HG03045 (cell line): ENCODE measurements around the gene MPG.
"Not testable (repeated sequence)": the region's sequence is repeated elsewhere in the genome, so short reads cannot be mapped to it uniquely, and the experiment has no call there.

Experiments
- ATAC-seq: cut with Tn5 transposase; IDR thresholded peaks from one replicate; pipeline ENCODE4 v1.9.1; 2021; ENCODE audit warnings: mild to moderate bottlenecking, moderate library complexity; ENCODE audit not compliant: unreplicated experiment

The MPG gene

DNA sequence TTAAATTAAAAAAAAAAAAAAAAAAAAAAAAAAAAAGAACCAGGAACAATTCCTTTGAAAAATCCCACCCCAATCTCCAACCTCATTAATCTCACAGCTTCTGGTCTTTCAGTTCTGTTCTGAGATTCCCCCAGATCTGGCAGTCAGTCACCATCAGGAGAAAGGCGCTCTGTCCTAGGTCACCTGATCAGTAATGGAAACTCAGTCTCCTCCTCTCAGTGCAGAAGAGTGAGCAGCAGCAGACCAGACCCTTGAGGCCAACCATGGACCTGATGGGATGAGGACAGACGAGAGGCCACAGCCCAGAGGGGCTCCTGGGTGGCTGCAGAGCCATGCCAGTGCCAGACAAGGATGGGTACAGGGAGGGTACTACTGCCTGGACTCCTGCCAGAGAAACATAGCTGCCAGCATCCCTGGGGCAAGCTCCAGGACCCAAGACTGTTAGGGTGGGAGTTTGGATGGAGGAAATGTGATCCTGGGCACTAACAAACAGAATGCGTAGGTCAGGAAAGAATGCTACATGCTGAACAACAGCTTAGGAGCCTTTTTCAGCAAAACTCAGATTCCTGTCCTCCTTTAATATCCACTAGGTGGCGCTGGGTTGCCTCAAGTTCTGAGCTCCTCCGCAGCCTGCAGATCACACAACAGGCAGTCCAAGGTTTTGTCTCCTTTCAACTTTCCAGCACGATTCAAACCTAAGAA, 28.7 kb downstream of the MPG start:
- no peak for ATAC-seq

DNA sequence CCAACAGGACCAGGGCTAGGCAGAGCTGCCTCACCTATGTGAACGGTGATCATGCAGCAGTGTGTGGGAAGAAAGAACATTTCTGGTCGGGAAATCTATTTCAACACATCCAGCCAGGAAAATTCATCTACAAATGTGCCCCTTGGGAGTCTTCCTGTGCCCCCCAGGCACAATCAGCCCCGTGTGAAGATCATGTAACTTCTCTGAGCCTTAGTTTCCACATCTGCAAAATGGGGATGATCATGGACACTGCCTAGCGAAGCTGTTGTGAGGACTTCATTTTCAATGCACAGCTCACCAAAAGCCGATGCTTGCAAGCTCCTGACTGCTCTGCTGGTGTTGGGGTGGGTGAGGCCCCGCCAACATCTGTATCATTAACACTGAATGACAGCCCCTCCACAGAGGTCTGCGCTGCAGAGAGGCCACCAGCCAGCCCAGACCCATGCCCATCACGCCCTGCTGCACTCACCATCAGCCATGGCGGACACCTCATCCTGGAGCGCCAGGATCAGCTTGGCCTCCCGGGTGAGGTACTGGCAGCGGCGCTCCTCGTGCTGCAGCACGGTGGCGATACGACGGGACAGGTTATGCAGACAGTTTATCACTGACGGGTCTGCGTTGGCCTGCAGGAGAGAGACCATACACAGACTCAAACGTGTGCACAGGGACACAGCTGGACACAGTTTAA, 34.3 kb downstream of the MPG start:
- no peak for ATAC-seq

DNA sequence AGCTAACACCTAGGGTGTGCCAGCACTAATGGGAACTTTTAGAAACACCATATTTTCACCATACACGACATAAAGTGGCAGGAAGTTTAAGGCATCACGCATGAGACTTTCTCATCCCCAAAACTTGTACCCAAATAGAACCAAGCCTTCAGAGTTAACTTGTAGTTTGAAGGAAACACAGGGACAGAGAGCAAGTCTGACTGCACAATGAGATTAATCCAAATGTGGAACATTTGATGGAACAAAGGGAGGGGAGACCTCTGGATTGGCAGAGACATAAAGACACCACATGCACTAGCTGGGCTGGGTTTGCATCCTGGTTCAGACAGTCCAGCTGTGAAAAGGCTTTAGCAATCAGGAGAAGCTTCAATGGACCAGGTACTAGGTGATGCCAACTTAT, 36.3 kb downstream of the MPG start:
- no peak for ATAC-seq

DNA sequence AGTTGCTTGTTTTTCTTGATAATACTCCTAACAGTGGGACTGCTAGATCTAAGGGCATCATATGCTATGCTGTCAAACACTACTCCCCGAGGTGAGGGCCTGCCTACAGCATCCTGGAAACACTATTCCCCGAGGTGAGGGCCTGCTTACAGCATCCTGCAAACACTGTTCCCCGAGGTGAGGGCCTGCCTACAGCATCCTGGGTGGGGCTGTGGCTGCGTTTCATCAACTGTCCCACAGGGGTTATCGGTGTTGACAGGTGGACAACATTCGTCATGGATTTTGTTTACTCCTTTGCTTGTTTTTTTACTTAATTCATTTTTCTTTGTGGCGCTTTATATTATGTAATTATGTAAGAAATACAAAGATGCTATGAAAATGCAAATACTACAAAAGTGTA, 38.0 kb downstream of the MPG start:
- no peak for ATAC-seq

GRCh38 chr16:117379-118365, 39.6 kb downstream of the MPG start:
- no peak for ATAC-seq

- no peak for ATAC-seq
These were observed 40.8 kb downstream of the MPG start for GRCh38 chr16:118857-119256.

DNA sequence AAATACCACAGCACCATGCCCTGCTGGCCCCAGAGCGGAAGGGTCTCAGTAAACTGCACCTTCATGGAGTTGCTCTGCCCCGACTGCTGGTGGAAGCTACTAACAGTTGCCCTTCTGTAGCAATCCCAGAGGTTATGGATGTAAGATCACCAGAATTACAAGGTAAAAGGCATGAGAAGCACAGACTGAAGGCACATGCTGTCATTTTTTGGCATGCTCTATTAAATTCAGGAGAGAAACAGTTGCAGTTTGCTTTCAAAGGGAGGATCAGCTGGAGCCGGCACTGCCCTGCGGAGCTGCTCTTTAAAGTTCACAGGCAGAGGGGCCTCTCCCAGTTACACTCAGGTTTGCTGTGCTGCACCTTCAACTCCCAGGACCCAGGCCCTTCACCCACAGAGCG, 41.3 kb downstream of the MPG start:
- ATAC-seq: no peak

DNA sequence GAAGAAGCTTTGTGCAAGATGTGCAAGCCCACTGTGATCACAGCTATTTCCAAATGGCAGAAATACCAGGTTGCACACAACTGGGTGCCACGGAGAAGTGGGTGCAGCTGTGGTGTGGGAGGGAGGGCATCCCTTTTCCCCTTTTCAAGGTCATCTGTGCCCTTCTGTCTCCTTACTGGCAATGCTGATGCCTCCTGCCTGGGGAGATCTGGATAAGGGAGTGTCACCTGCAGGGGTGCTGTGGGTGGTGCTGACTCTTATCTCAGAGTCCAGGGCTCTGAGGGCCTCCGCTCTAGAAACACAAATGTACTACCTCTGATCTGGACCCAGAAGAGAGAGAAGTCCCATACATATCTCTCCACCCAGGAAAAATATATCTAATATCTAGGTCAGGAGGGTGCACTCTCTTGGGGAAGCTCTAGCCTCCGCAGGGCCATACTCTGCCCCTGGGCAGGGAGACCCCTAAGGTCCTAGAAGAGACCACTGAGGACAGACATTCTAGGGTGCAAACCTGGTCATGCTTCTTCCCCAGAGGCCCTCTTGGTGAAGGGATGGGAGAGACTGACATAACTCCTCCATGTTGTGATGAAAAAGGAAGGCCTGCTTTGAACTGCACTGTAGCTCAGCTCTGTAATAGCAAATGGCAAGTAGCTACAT, 41.9 kb downstream of the MPG start:
- ATAC-seq: no peak

DNA sequence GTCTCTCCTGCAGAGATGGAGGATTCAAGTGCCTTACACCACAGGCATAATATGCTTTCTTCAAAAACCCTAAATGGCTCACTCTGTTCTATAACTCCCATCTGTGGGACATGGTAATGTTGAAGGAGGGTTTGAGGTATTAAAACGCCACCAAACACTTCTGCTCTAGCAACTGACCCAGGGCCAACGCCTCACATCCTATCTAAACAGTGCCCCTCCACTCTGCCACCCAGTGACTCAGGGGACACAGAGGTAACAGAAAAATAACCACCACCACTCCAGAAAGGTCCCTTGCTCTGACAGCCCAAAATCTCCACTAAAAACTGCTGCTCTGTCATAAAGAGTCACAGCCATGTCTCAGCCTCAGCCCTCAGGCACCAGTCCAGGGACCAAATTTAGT, 42.7 kb downstream of the MPG start:
- ATAC-seq: no peak

GRCh38 chr16:122361-122760, 44.3 kb downstream of the MPG start:
- no peak for ATAC-seq

DNA sequence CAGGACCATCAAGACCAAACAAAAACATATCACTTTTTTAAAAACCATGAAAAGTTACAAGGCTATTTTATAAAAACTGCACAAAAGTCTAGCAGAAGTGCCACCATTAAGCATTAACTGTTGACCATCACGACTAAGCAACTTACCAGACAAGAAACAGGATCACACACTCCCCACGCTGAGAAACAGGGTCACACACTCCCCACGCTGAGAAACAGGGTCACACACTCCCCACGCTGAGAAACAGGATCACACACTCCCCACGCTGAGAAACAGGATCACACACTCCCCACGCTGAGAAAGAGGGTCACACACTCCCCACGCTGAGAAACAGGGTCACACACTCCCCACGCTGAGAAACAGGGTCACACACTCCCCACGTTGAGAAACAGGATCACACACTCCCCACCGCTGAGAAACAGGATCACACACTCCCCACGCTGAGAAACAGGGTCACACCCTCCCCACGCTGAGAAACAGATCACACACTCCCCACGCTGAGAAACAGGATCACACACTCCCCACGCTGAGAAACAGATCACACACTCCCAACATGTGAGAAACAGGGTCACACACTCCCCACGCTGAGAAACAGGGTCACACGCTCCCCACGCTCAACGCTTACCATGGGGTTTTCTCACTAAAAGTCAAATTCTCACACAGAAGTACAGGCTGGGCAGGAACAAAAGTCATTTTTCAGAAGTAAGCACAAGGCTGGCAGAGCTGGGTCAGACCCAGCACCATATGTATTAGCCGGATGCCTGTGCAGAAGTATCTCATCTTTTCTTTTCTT, 45.7 kb downstream of the MPG start:
- ATAC-seq: not testable (repeated sequence)

GRCh38 chr16:125011-125410, 47.0 kb downstream of the MPG start:
- no peak for ATAC-seq

- no peak for ATAC-seq
These were observed 51.0 kb downstream of the MPG start for GRCh38 chr16:129075-129474.

GRCh38 chr16:130533-131173, 52.6 kb downstream of the MPG start:
- ATAC-seq: no peak

DNA sequence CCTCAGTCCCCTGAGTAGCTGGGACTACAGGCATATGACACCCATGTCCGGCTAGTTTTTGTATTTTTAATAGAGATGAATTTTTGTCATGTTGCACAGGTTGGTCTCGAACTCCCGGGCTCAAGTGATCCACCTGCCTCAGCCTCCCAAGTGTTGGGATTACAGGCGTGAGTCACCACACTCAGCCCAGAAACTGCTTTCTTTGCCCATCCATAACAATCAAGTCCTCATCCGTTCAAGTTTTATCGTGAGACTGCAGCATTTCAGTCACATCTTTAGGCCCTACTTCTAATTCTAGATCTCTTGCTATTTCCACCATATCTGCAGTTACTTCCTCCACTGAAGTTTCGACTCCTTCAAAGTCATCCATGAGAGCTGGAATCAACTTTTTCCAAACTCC, 54.1 kb downstream of the MPG start:
- ATAC-seq: no peak

DNA sequence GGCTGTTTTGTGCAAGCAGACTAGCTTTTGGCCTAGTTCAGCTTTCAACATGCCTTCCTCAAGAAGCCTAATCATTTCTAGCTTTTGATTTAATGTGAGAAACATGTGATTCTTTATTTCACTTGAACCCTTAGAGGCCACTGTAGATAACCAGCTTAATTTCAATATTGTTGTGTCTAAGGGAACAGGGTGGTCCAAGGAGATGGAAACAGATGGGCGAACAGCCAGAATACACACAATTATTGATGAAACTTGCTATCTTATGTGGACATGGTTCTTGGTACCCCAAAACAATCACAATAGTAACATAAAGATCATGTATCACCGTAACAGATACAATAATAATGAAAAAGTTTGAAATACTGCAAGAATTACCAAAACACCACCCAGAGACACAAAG, 55.7 kb downstream of the MPG start:
- no peak for ATAC-seq
